NCI-H1436 (cell line): Measurements from ENCODE around the gene MEF2C.

Experiments used
- DNase-seq: peaks from one replicate; lab custom pipeline; 2025; lab: John Stamatoyannopoulos, UW

Gene MEF2C

DNA sequence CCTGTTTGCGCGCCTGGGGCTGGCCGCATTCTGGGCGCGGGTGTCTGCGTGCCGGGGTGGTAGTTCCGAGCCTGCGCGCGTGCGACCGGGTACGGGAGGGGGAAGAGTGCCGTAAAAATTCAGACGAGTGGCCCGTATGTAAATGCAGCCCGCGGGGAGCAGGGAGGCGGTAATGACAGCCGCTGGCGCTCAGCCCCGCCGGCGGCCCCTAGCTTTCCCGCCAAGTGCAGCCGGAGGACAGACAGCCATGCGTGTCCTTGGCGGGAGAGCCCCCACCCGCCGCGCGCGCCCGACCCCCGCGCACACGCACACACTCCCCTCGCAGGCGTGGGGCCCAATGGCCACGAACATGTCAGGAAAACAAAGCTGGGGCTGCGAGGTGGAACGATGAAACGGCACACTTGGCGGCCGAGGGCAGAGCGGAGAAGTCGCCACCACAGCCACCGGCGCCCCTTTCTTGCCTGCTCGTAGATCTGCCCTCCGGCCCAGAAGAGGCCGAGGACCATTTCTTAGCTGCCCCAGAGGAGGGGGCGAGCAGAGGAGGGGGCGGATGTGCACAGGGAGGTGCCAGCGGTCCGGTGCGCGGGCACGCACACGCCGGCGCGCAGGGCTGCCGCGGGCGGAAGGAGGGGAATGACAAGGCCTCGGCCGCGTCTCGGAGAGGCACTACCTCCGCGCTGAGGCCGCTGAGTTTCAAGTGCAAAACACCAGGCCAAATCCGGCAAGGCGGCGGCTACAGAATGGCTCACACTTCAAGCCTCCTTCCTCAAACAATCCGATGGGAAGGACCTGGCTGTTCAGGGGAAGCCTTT is 208.4 kb downstream of the MEF2C start:
- no peak for DNase-seq

DNA sequence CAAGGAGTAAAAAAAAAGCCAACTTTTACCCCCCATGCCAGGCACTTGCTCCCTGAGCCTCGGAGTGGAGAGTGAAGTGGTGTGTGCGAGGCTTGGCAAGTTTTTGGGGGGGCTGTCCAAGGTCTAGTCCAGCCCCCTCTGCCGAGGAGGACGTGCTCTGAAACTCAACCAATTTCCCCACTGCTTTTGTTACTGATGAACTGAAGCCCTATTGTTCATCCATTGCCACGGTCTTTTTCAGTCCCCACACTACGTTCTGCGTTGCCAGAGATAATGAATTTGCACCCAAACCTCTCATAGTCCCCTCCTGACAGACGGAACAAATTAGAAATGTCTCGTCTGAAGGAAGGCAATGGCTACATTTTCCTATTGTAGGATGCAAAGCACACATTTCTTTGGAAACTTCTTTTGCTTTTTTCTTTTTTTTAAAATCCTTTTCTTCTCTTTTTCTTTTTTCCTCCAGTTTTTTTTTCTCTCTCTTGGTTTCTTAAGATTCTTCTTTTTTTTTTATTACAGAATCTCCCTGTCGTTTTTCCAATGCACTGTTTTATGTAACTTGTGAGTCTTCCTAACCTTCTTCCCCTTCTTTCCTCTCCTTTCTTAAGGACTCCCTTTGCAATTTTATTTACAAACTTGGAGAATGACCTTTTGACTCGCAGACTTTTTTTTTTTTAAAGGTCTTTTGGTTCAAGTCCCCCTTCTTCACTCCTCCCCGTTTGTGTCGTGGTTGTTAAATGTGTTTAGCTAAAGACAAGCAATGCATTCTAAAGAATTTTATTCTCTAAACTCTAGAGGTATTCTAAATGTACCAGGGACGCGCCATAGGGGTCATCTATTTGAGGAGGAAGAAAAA is 209.5 kb downstream of the MEF2C start:
- DNase-seq = no peak

- DNase-seq = no peak
These were observed 210.2 kb downstream of the MEF2C start for GRCh38 chr5:88672644-88673252.

GRCh38 chr5:88671505-88672499 is 211.2 kb downstream of the MEF2C start:
- DNase-seq = no peak

DNA sequence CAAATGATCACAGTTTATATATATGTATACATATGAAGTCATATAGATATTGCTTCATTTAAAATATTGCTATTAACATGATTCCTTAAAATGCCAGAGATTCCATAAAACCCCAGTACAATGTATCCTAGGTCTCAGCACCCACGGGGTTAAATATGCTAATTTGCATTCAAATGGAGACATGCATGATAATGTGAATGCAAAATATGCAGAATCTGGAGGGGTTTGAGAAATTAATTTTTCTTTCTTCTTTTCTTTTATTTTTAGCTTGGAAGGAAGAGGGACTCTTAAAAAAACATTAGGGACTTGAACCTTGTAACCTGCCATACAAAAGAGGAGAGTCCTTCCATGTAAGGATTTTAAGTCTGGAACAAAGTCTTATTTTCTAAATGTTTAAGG is 211.9 kb downstream of the MEF2C start:
- DNase-seq = no peak

DNA sequence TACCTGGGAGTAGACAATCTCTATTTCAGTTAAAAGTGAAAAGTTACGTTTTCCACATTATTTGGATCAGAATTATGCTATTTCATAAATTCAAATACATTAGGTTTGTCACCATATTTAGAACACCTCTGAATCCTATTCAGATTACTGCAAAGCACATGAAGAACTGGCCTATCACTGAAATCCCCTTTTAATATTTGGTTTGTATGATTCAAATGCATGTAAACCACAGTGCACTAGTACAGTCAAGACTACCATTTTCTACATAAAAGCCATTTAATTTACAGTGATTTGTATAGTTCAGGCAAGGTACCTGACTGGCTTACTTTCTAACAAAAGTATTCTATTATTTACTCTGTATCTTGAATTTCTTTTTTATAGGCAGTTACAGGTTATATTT is 212.5 kb downstream of the MEF2C start:
- DNase-seq = no peak

GRCh38 chr5:88669371-88670050 is 213.5 kb downstream of the MEF2C start:
- DNase-seq = no peak

DNA sequence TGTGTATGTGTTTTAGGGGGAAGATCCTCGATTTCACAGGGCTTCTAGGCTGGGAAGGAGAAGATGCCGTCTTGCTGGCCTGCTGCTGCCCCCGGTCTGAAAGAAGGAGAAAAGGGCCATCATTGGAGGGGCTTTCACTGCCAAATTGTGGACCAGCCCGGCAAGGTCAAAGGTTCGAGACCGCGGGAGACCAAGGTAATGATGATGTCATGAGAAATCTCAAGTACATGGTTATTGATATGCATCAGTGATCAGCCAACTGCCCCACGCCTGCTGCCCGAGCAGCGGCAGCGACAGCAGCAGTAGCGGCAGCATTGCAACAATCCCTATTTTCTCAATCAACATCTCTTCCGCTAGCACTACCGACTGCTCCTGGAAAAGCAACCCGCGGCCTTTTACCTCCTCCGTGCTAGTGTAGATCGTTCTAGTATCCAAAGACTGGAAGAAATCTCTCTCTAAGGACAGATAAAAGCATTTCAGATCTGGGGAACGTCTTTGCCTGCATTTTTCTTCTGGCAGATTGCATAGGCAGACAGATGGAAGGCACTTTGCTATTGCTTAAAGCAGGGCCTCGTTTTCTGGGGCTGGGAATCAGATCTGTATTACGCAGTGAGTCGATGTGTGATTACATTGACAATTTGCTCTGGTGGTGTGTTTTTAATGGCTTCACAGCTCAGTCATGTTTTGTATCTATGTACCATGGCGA is 215.3 kb downstream of the MEF2C start:
- DNase-seq = no peak
